Endodermal cell (in vitro differentiated cells): ENCODE measurements around the gene RSBN1L. TPM values are rescaled to one million over a fixed set of nuclear protein-coding genes. Genes with fewer than 3 reads are reported as not detected.
"Not testable (repeated sequence)": the region's sequence is repeated elsewhere in the genome, so short reads cannot be mapped to it uniquely, and the experiment has no call there.

Experiments
- DNase-seq: peaks from one replicate; pipeline ENCODE4 v3.0.0-alpha.2; 2017
- H3K27ac ChIP-seq: 2 replicates; pipeline ENCODE4 v1.5.1; 2013; ENCODE audit warnings: mild to moderate bottlenecking, low read depth, low read length, moderate library complexity
- H3K27me3 ChIP-seq: 2 replicates; pipeline ENCODE4 v1.6.1; 2013; ENCODE audit warnings: mild to moderate bottlenecking, low read length, moderate library complexity; ENCODE audit not compliant: insufficient read depth, control insufficient read depth, poor library complexity, severe bottlenecking
- H3K36me3 ChIP-seq: 2 replicates; pipeline ENCODE4 v1.7.0; 2013; ENCODE audit warnings: mild to moderate bottlenecking, low read length, moderate library complexity; ENCODE audit not compliant: control insufficient read depth, insufficient read depth
- H3K4me1 ChIP-seq: one replicate; pipeline ENCODE4 v1.7.0; 2013; ENCODE audit warnings: low read length; ENCODE audit not compliant: control insufficient read depth, insufficient read depth
- H3K4me3 ChIP-seq: 2 replicates; pipeline ENCODE4 v1.5.1; 2013; ENCODE audit warnings: mild to moderate bottlenecking, low read length, moderate library complexity
- H3K9ac ChIP-seq: 2 replicates; pipeline ENCODE4 v1.6.1; 2013; ENCODE audit warnings: mild to moderate bottlenecking, low read length, moderate library complexity; ENCODE audit not compliant: poor library complexity, severe bottlenecking; ENCODE audit errors: extremely low read depth
- H3K9me3 ChIP-seq: 2 replicates; pipeline ENCODE4 v1.6.1; 2013; ENCODE audit warnings: mild to moderate bottlenecking, low read length, moderate library complexity; ENCODE audit not compliant: control insufficient read depth
- H3K27ac Mint-ChIP-seq: 2 replicates; pipeline ENCODE4 v1.8.0; 2020; ENCODE audit warnings: mixed read lengths
- H3K27me3 Mint-ChIP-seq: 2 replicates; pipeline ENCODE4 v1.8.0; 2021; ENCODE audit warnings: mild to moderate bottlenecking, mixed read lengths; ENCODE audit not compliant: insufficient read depth
- H3K36me3 Mint-ChIP-seq: 2 replicates; pipeline ENCODE4 v1.8.0; 2020; ENCODE audit warnings: low read depth, mixed read lengths
- H3K4me1 Mint-ChIP-seq: 2 replicates; pipeline ENCODE4 v1.8.0; 2020; ENCODE audit warnings: mixed read lengths
- H3K4me3 Mint-ChIP-seq: 2 replicates; pipeline ENCODE4 v1.8.0; 2020; ENCODE audit warnings: mild to moderate bottlenecking, moderate library complexity, mixed read lengths
- H3K9me3 Mint-ChIP-seq: 2 replicates; pipeline ENCODE4 v1.8.0; 2020; ENCODE audit warnings: mild to moderate bottlenecking, mixed read lengths
- CTCF ChIP-seq: fragments of 200-600 bp; sonication (generic); conservative IDR thresholded peaks from 2 replicates; pipeline ENCODE4 v1.5.0; 2021; ENCODE audit warnings: antibody characterized with exemption, mild to moderate bottlenecking
- WGBS, 2 experiments: methylation state at CpG; one replicate each; pipeline versions ENCODE4 v1.1.5 to v1.1.7; 2013; ENCODE audit warnings: missing lambda C conversion rate in 2 of 2, mixed read lengths in 1 of 2; ENCODE audit not compliant: insufficient coverage in 1 of 2, insufficient read length in 1 of 2; 5-methylcytosine and 5-hydroxymethylcytosine counted together
- total RNA-seq, 2 donors: library from RNA; stranded (reverse); fragmentation: NEBNext Ultra II Directional in 1 of 2; extraction: Animal tissue kit (Norgen Biotek cat#: 25700) in 1 of 2; gene quantifications; 2 replicates in 1 of 2; 3 replicates in 1 of 2; pipeline ENCODE4 v1.2.1, GENCODE V29; 2021

RSBN1L gene
- total RNA-seq, 2 donors from 2014 or later: 17.6 to 19.9 TPM

- no peaks in the 10 kb centered on the region for H3K9me3 Mint-ChIP-seq
- Histone ChIP-seq H3K27me3 (no peaks in the 10 kb centered on the region), H3K36me3 (peaks cover 62% of the 10 kb centered on the region), H3K27ac (no peak overlapping the region), H3K4me1 (no peaks in the 10 kb centered on the region), H3K4me3 (no peak overlapping the region), H3K9me3 (no peaks in the 10 kb centered on the region), H3K9ac (no peak overlapping the region)
- TF ChIP-seq CTCF: peak; percentile 87
- 30 to 57% methylated on average over 2 to 3 of the region's 3 CpGs for WGBS, 2 experiments
- DNase-seq: no peak
- no peaks in the 10 kb centered on the region for H3K4me1 Mint-ChIP-seq
- peaks cover 43% of the 10 kb centered on the region for H3K36me3 Mint-ChIP-seq
- no peaks in the 10 kb centered on the region for H3K27me3 Mint-ChIP-seq
- no peak overlapping the region for H3K4me3 Mint-ChIP-seq
- no peak overlapping the region for H3K27ac Mint-ChIP-seq
These were observed 44.6 kb upstream of the RSBN1L start for GRCh38 chr7:77651575-77652162.

GRCh38 chr7:77652826-77653225 is 43.4 kb upstream of the RSBN1L start:
- H3K9me3 ChIP-seq, H3K27ac ChIP-seq, H3K27me3 Mint-ChIP-seq, H3K4me3 ChIP-seq, H3K27ac Mint-ChIP-seq, H3K9ac ChIP-seq, H3K4me3 Mint-ChIP-seq, H3K4me1 ChIP-seq, H3K4me1 Mint-ChIP-seq, H3K27me3 ChIP-seq, H3K9me3 Mint-ChIP-seq, DNase-seq: not testable (repeated sequence)
- H3K36me3 ChIP-seq: peaks cover 63% of the 10 kb centered on the region
- 93 to 97% methylated on average over 12 of the region's 12 CpGs for WGBS, 2 experiments
- peaks cover 39% of the 10 kb centered on the region for H3K36me3 Mint-ChIP-seq

GRCh38 chr7:77653572-77653971 is 42.7 kb upstream of the RSBN1L start:
- no peak overlapping the region for H3K27ac ChIP-seq
- H3K36me3 ChIP-seq: peaks cover 67% of the 10 kb centered on the region
- 98 to 100% methylated on average over 2 of the region's 2 CpGs for WGBS, 2 experiments
- no peak overlapping the region for H3K9ac ChIP-seq
- Mint-ChIP-seq H3K27ac (no peak overlapping the region), H3K4me3 (no peak overlapping the region), H3K36me3 (peaks cover 45% of the 10 kb centered on the region), H3K27me3 (no peaks in the 10 kb centered on the region), H3K4me1 (no peaks in the 10 kb centered on the region), H3K9me3 (no peaks in the 10 kb centered on the region)
- DNase-seq: no peak
- TF ChIP-seq CTCF: no peak
- no peak overlapping the region for H3K4me3 ChIP-seq
- H3K4me1 ChIP-seq: no peaks in the 10 kb centered on the region
- no peaks in the 10 kb centered on the region for H3K9me3 ChIP-seq
- H3K27me3 ChIP-seq: no peaks in the 10 kb centered on the region

GRCh38 chr7:77655356-77655755 is 40.9 kb upstream of the RSBN1L start:
- Mint-ChIP-seq H3K27me3 (no peaks in the 10 kb centered on the region), H3K4me1 (no peaks in the 10 kb centered on the region), H3K27ac (peak overlapping the region; percentile 28), H3K9me3 (no peaks in the 10 kb centered on the region), H3K4me3 (no peak overlapping the region), H3K36me3 (peaks cover 50% of the 10 kb centered on the region)
- WGBS, 2 experiments: 40 to 41% methylated on average over 1 of the region's 1 CpG
- Histone ChIP-seq H3K4me3 (no peak overlapping the region), H3K9me3 (no peaks in the 10 kb centered on the region), H3K27ac (no peak overlapping the region), H3K36me3 (peaks cover 70% of the 10 kb centered on the region), H3K27me3 (no peaks in the 10 kb centered on the region), H3K9ac (no peak overlapping the region), H3K4me1 (no peaks in the 10 kb centered on the region)
- no peak for TF ChIP-seq CTCF
- no peak for DNase-seq
